Adipocyte (in vitro differentiated cells): Measurements from ENCODE around the gene ZDHHC19.

Experiments used
- DNase-seq: peaks from one replicate; pipeline ENCODE4 v3.0.0-alpha.2; 2015; ENCODE audit warnings: low read depth
- H3K27me3 ChIP-seq: replicated peaks from 2 replicates; pipeline ENCODE4 v1.7.0; 2013; ENCODE audit warnings: mild to moderate bottlenecking, low read length, moderate library complexity; ENCODE audit not compliant: control insufficient read depth, insufficient read depth
- H3K36me3 ChIP-seq: 2 replicates; pipeline ENCODE4 v1.7.0; 2013; ENCODE audit warnings: low read length, mild to moderate bottlenecking, moderate library complexity; ENCODE audit not compliant: control insufficient read depth, insufficient read depth, severe bottlenecking
- H3K4me1 ChIP-seq: 2 replicates; pipeline ENCODE4 v1.7.0; 2013; ENCODE audit warnings: mild to moderate bottlenecking, low read length, moderate library complexity; ENCODE audit not compliant: control insufficient read depth, insufficient read depth
- H3K4me3 ChIP-seq: 2 replicates; pipeline ENCODE4 v1.7.0; 2013; ENCODE audit warnings: mild to moderate bottlenecking, low read length, moderate library complexity
- H3K9ac ChIP-seq: 2 replicates; pipeline ENCODE4 v1.7.0; 2013; ENCODE audit warnings: mild to moderate bottlenecking, low read length, moderate library complexity
- H3K9me3 ChIP-seq: 2 replicates; pipeline ENCODE4 v1.7.0; 2013; ENCODE audit warnings: mild to moderate bottlenecking, low read length, moderate library complexity; ENCODE audit not compliant: control insufficient read depth

ZDHHC19 gene

GRCh38 chr3:196220991-196221390, 9.8 kb upstream of the ZDHHC19 start:
- Histone ChIP-seq H3K9ac (no peak overlapping the region), H3K4me1 (peaks cover 12% of the 10 kb centered on the region), H3K9me3 (no peaks in the 10 kb centered on the region), H3K4me3 (no peak overlapping the region), H3K27me3 (no peaks in the 10 kb centered on the region), H3K36me3 (no peaks in the 10 kb centered on the region)
- no peak for DNase-seq

GRCh38 chr3:196220587-196220986, 9.4 kb upstream of the ZDHHC19 start:
- Histone ChIP-seq H3K4me1 (peaks cover 12% of the 10 kb centered on the region), H3K9ac (no peak overlapping the region), H3K4me3 (no peak overlapping the region), H3K36me3 (no peaks in the 10 kb centered on the region), H3K9me3 (no peaks in the 10 kb centered on the region), H3K27me3 (peaks cover 4% of the 10 kb centered on the region)
- DNase-seq, result no peak

- DNase-seq, result no peak
- no peaks in the 10 kb centered on the region for H3K36me3 ChIP-seq
- H3K4me1 ChIP-seq, result peaks cover 12% of the 10 kb centered on the region
- H3K9me3 ChIP-seq, result no peaks in the 10 kb centered on the region
- H3K27me3 ChIP-seq, result peaks cover 6% of the 10 kb centered on the region
- H3K4me3 ChIP-seq, result peak overlapping the region; percentile 71
- H3K9ac ChIP-seq, result no peak overlapping the region
Observed at GRCh38 chr3:196219970-196220311, 8.7 kb upstream of the ZDHHC19 start.

GRCh38 chr3:196219194-196219969, 8.2 kb upstream of the ZDHHC19 start:
- peak overlapping the region; percentile 71 for H3K4me3 ChIP-seq
- DNase-seq, result peak; percentile 84
- H3K36me3 ChIP-seq, result no peaks in the 10 kb centered on the region
- peaks cover 6% of the 10 kb centered on the region for H3K27me3 ChIP-seq
- H3K4me1 ChIP-seq, result peaks cover 12% of the 10 kb centered on the region
- no peaks in the 10 kb centered on the region for H3K9me3 ChIP-seq
- H3K9ac ChIP-seq, result peak overlapping the region; percentile 10

- Histone ChIP-seq H3K4me3 (no peak overlapping the region), H3K36me3 (no peaks in the 10 kb centered on the region), H3K9me3 (no peaks in the 10 kb centered on the region), H3K27me3 (peaks cover 8% of the 10 kb centered on the region), H3K9ac (no peak overlapping the region), H3K4me1 (peaks cover 12% of the 10 kb centered on the region)
- no peak for DNase-seq
Observed at GRCh38 chr3:196218155-196218712, 7.0 kb upstream of the ZDHHC19 start.

- no peak overlapping the region for H3K4me3 ChIP-seq
- no peak overlapping the region for H3K9ac ChIP-seq
- peaks cover 12% of the 10 kb centered on the region for H3K4me1 ChIP-seq
- H3K27me3 ChIP-seq, result peaks cover 8% of the 10 kb centered on the region
- DNase-seq, result no peak
- H3K36me3 ChIP-seq, result no peaks in the 10 kb centered on the region
- no peaks in the 10 kb centered on the region for H3K9me3 ChIP-seq
Observed at GRCh38 chr3:196217307-196218154, 6.3 kb upstream of the ZDHHC19 start.

- Histone ChIP-seq H3K27me3 (peaks cover 8% of the 10 kb centered on the region), H3K4me1 (peaks cover 12% of the 10 kb centered on the region), H3K36me3 (no peaks in the 10 kb centered on the region), H3K9me3 (no peaks in the 10 kb centered on the region), H3K4me3 (no peak overlapping the region), H3K9ac (no peak overlapping the region)
- no peak for DNase-seq
Observed at GRCh38 chr3:196216681-196217211, 5.5 kb upstream of the ZDHHC19 start.

- H3K4me3 ChIP-seq, result no peak within 1 kb of the TSS
- no peak for DNase-seq
- H3K27me3 ChIP-seq, result peaks cover 8% of the 10 kb centered on the region
- H3K36me3 ChIP-seq, result no peaks in the 10 kb centered on the region
- H3K9ac ChIP-seq, result no peak within 1 kb of the TSS
- H3K4me1 ChIP-seq, result peaks cover 12% of the 10 kb centered on the region
- no peaks in the 10 kb centered on the region for H3K9me3 ChIP-seq
Observed at GRCh38 chr3:196216089-196216564, 4.9 kb upstream of the ZDHHC19 start, which contains the start of gene SLC51A. SLC51A (plus strand) TSS chr3:196216534; CDS start chr3:196216713, 179 bp downstream.

GRCh38 chr3:196215493-196216020, 4.4 kb upstream of the ZDHHC19 start:
- H3K27me3 ChIP-seq, result peaks cover 8% of the 10 kb centered on the region
- H3K36me3 ChIP-seq, result no peaks in the 10 kb centered on the region
- H3K4me3 ChIP-seq, result no peak overlapping the region
- H3K9me3 ChIP-seq, result no peaks in the 10 kb centered on the region
- no peak overlapping the region for H3K9ac ChIP-seq
- peaks cover 12% of the 10 kb centered on the region for H3K4me1 ChIP-seq
- DNase-seq, result no peak

- H3K36me3 ChIP-seq, result no peaks in the 10 kb centered on the region
- peaks cover 9% of the 10 kb centered on the region for H3K4me1 ChIP-seq
- H3K27me3 ChIP-seq, result peaks cover 8% of the 10 kb centered on the region
- no peaks in the 10 kb centered on the region for H3K9me3 ChIP-seq
- H3K4me3 ChIP-seq, result no peak overlapping the region
- no peak overlapping the region for H3K9ac ChIP-seq
- no peak for DNase-seq
Observed at GRCh38 chr3:196214783-196215441, 3.7 kb upstream of the ZDHHC19 start.
